Breast epithelium (tissue), 3 donors: ENCODE measurements around the gene SEMA4D.

Experiments
- CTCF ChIP-seq, 3 donors: fragments of 450-650 bp; IDR thresholded peaks; one replicate each; pipeline ENCODE4 v1.5.1; 2016 to 2017; ENCODE audit warnings: antibody characterized with exemption in 3 of 3, mild to moderate bottlenecking in 3 of 3, moderate library complexity in 3 of 3
- POLR2A ChIP-seq: fragments of 450-650 bp; IDR thresholded peaks from one replicate; pipeline ENCODE4 v1.6.1; 2016; ENCODE audit warnings: antibody characterized with exemption, mild to moderate bottlenecking, moderate library complexity

GRCh38 chr9:89431930-89432725, 65.8 kb downstream of the SEMA4D start:
- TF ChIP-seq CTCF (IDR thresholded peaks at IDR 0.05) (no peak), POLR2A (no peak)
